OCI-LY3 (cell line): ENCODE data around the gene GALNT14.

Experiments
- CTCF ChIP-seq: fragments of 200-600, 300-600 bp; sonication (generic); IDR thresholded peaks from 2 replicates; pipeline ENCODE4 v1.5.1; 2014; ENCODE audit warnings: antibody characterized with exemption, low read length, low read depth
- EZH2phosphoT487 ChIP-seq: fragments of 200-600 bp; shearing (Covaris generic); IDR thresholded peaks from 2 replicates; pipeline ENCODE4 v1.6.1; 2018; ENCODE audit warnings: antibody characterized with exemption, mixed run types, low read depth

GRCh38 chr2:31018280-31018679 is 120.0 kb downstream of the GALNT14 start:
- TF ChIP-seq CTCF (no peak), EZH2phosphoT487 (no peak)
